Measurements from ENCODE around the gene PHACTR1. TPM values are rescaled to one million over a fixed set of nuclear protein-coding genes. Genes with fewer than 3 reads are reported as not detected.

PHACTR1 gene
- total and polyA plus RNA-seq, 2 of the 4 experiments (the other 2 are of a cell fraction): not detected

DNA sequence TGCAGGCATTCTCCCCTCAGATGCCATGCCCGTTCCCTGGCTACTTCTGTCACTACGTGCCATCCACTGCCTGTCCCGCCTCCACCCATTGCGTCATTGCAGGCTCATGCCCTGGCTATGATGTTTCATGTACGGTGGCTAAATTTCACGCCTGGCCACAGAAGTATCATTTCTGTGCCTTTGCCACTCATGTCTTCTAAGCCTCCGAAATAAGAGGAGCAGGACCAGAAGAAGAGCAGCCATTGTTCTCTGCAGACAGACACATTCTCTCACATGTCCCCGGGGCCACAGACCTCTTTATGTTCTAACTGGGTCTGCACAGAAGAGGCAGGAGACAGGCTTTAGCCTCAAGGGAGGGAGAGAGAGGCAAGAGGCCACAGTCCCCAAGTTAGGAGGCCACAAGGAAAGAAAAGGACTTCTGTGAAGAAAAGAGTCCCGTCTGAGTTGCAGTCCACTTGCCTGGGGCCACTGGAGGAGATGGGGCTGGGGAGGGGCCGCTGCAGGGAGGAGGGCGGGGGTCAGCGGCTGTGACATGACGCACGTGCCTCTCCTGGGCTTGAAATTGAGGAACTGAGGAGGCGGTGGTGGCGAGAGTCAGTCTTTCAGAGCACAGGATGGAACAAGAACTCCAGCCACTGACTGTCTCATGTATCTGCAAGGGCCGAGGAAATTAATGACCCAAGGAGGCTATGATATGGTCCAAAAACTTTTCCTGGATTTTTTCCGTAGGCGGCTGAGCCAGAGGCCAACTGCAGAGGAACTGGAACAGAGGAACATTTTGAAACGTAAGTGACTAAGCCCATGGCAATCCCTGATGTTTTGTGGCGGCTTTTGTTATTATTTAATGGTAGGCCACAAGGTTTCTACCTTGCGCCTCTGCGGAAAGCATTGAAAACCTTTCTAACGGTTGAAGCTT is 555.8 kb downstream of the PHACTR1 start:
- Histone ChIP-seq H3K4me1 (ENCODE audit: control insufficient read depth, insufficient read depth, low read length) (no peaks in the 10 kb centered on the region), H3K4ac (ENCODE audit: low read depth, low read length) (no peak overlapping the region), H2AK5ac (ENCODE audit: low read depth, low read length) (no peak overlapping the region), H4K20me1 (ENCODE audit: insufficient read depth, low read length) (no peaks in the 10 kb centered on the region), H3K4me2 (ENCODE audit: low read depth, low read length) (no peak overlapping the region), H3K23ac (ENCODE audit: low read depth, low read length) (no peak overlapping the region), H2AK9ac (replicated peaks; ENCODE audit: low read depth, low read length, poor library complexity) (no peak overlapping the region), H3K9me3 (ENCODE audit: control insufficient read depth, insufficient read depth, low read length) (no peaks in the 10 kb centered on the region), H3K9ac (ENCODE audit: low read depth, low read length) (no peak overlapping the region), H3K4me3 (ENCODE audit: insufficient read depth, low read depth, low read length) (no peak overlapping the region), H2BK120ac (ENCODE audit: low read depth, low read length) (no peak overlapping the region), H3K18ac (ENCODE audit: low read depth, low read length) (no peak overlapping the region), H2BK5ac (ENCODE audit: low read depth, low read length, poor library complexity, severe bottlenecking) (no peak overlapping the region), H2BK20ac (ENCODE audit: low read depth, low read length) (no peak overlapping the region), H3K79me1 (ENCODE audit: low read depth in 1 of 2, low read length in 2 of 2) (no peaks in the 10 kb centered on the region), H2BK15ac (ENCODE audit: low read depth, low read length) (no peak overlapping the region), H3K56ac (ENCODE audit: extremely low read depth, insufficient read depth, low read length) (no peak overlapping the region), H4K5ac (ENCODE audit: low read depth, low read length) (no peak overlapping the region), H3K27ac (ENCODE audit: insufficient read depth, low read length) (no peak overlapping the region), H2AFZ (replicated peaks; ENCODE audit: low read length, poor library complexity) (no peak overlapping the region), H3K14ac (replicated peaks; ENCODE audit: low read depth, low read length) (no peak overlapping the region), H3K9me1 (ENCODE audit: insufficient read depth, low read length) (no peaks in the 10 kb centered on the region), H4K8ac (ENCODE audit: low read depth in 2 of 2, low read length in 2 of 2) (no peak overlapping the region), H3K36me3 (ENCODE audit: control insufficient read depth, insufficient read depth, low read length) (no peaks in the 10 kb centered on the region), H3K27me3 (ENCODE audit: control insufficient read depth, insufficient read depth, low read length) (no peaks in the 10 kb centered on the region), H4K91ac (ENCODE audit: insufficient read depth, low read depth, low read length) (no peak overlapping the region)
- ATAC-seq (ENCODE audit: low read depth) (no peak), DNase-seq (no peak)
- in situ Hi-C loops (cut with MboI; ENCODE audit: low sequenced_read_pairs) (no loop called here), intact Hi-C loops (cut with micrococcal nuclease) (no loop called here), dilution Hi-C loops (cut with HindIII; ENCODE audit: low sequenced_read_pairs, unreplicated experiment) (no loop called here)
- no TSS peak for BruUV-seq (replicated peaks)
- WGBS, 2 experiments (ENCODE audit: extremely low coverage in 2 of 2, insufficient read length in 1 of 2): 84% methylated on average over 15 of the region's 24 CpGs; no CpG with 5 or more reads in 1 of the 2 experiments
- CTCF ChIA-PET: interaction anchor here (0.7 kb wide), 1 partner anchor 857 kb away, joined by 4 read pairs; no protein-coding TSS in a partner anchor
- POLR2A ChIA-PET (ENCODE audit: unreplicated experiment): no interaction called here
- TF ChIP-seq SMC3 (IDR thresholded peaks at IDR 0.05; ENCODE audit: low read depth, low read length) (no peak), MAZ (IDR thresholded peaks at IDR 0.05; ENCODE audit: borderline replicate concordance, low read depth, low read length) (no peak), POLR2A (IDR thresholded peaks at IDR 0.05; ENCODE audit: low read depth, low read length) (no peak), MAFK (IDR thresholded peaks at IDR 0.05; ENCODE audit: low read depth, low read length) (no peak), CEBPB (IDR thresholded peaks at IDR 0.05; ENCODE audit: low read depth, low read length) (no peak), BHLHE40 (IDR thresholded peaks at IDR 0.05; ENCODE audit: low read depth, low read length) (no peak), RCOR1 (IDR thresholded peaks at IDR 0.05; ENCODE audit: insufficient replicate concordance, low read length) (no peak), NFE2L2 (IDR thresholded peaks at IDR 0.05; ENCODE audit: low read depth, low read length) (no peak), RFX5 (IDR thresholded peaks at IDR 0.05; ENCODE audit: low read depth, low read length) (no peak), RAD21 (IDR thresholded peaks at IDR 0.05; ENCODE audit: low read length) (no peak), FOS (IDR thresholded peaks at IDR 0.05; ENCODE audit: low read depth, low read length) (no peak), CHD1 (IDR thresholded peaks at IDR 0.05; ENCODE audit: low read depth, low read length) (no peak)
- TF ChIP-seq, protein P1, sequence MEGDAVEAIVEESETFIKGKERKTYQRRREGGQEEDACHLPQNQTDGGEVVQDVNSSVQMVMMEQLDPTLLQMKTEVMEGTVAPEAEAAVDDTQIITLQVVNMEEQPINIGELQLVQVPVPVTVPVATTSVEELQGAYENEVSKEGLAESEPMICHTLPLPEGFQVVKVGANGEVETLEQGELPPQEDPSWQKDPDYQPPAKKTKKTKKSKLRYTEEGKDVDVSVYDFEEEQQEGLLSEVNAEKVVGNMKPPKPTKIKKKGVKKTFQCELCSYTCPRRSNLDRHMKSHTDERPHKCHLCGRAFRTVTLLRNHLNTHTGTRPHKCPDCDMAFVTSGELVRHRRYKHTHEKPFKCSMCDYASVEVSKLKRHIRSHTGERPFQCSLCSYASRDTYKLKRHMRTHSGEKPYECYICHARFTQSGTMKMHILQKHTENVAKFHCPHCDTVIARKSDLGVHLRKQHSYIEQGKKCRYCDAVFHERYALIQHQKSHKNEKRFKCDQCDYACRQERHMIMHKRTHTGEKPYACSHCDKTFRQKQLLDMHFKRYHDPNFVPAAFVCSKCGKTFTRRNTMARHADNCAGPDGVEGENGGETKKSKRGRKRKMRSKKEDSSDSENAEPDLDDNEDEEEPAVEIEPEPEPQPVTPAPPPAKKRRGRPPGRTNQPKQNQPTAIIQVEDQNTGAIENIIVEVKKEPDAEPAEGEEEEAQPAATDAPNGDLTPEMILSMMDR (conservative IDR thresholded peaks at IDR 0.05; ENCODE audit: low read depth, low read length): no peak
- TF ChIP-seq, protein P2, sequence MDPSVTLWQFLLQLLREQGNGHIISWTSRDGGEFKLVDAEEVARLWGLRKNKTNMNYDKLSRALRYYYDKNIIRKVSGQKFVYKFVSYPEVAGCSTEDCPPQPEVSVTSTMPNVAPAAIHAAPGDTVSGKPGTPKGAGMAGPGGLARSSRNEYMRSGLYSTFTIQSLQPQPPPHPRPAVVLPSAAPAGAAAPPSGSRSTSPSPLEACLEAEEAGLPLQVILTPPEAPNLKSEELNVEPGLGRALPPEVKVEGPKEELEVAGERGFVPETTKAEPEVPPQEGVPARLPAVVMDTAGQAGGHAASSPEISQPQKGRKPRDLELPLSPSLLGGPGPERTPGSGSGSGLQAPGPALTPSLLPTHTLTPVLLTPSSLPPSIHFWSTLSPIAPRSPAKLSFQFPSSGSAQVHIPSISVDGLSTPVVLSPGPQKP (IDR thresholded peaks at IDR 0.05; ENCODE audit: borderline replicate concordance, low read depth, low read length): no peak
- TF ChIP-seq, protein P3, sequence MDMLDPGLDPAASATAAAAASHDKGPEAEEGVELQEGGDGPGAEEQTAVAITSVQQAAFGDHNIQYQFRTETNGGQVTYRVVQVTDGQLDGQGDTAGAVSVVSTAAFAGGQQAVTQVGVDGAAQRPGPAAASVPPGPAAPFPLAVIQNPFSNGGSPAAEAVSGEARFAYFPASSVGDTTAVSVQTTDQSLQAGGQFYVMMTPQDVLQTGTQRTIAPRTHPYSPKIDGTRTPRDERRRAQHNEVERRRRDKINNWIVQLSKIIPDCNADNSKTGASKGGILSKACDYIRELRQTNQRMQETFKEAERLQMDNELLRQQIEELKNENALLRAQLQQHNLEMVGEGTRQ (IDR thresholded peaks at IDR 0.05; ENCODE audit: low read depth, low read length): no peak
